DND-41 (cell line): ENCODE measurements around the gene R3HDM1.

Experiments used
- ATAC-seq: fragments of 200-7000 bp; cut with Tn5 transposase; 3 replicates; pipeline ENCODE4 v1.9.1; 2021; ENCODE audit warnings: low read depth; ENCODE audit not compliant: insufficient read depth
- DNase-seq: peaks from one replicate; pipeline ENCODE4 v3.0.0-alpha.2; 2020
- H2AFZ ChIP-seq: 2 replicates; pipeline ENCODE4 v1.6.0; 2012; ENCODE audit warnings: low read depth, low read length
- H3K27ac ChIP-seq: 2 replicates; pipeline ENCODE4 v1.5.1; 2012; ENCODE audit warnings: low read length, inconsistent platforms
- H3K27me3 ChIP-seq: fragments of 200-600 bp; sonication (generic); 2 replicates; pipeline ENCODE4 v1.6.0; 2012; ENCODE audit warnings: low read length, mild to moderate bottlenecking, inconsistent platforms; ENCODE audit not compliant: insufficient read depth, poor library complexity
- H3K36me3 ChIP-seq: 2 replicates; pipeline ENCODE4 v1.5.1; 2012; ENCODE audit warnings: low read length, inconsistent platforms; ENCODE audit not compliant: insufficient read depth
- H3K4me1 ChIP-seq: 2 replicates; pipeline ENCODE4 v1.5.1; 2012; ENCODE audit warnings: mild to moderate bottlenecking, low read length; ENCODE audit not compliant: insufficient read depth
- H3K4me2 ChIP-seq: 2 replicates; pipeline ENCODE4 v1.6.0; 2012; ENCODE audit warnings: mild to moderate bottlenecking, moderate library complexity, low read length, inconsistent platforms; ENCODE audit not compliant: insufficient read depth
- H3K4me3 ChIP-seq, 2 experiments: fragments of 200-600 bp in 1 of 2; shearing (Covaris generic) in 1 of 2; 2 replicates each; pipeline ENCODE4 v1.5.1; 2012 to 2016; ENCODE audit warnings: inconsistent platforms in 2 of 2, low read length in 2 of 2, mild to moderate bottlenecking in 2 of 2, low read depth in 1 of 2, moderate library complexity in 1 of 2
- H3K79me2 ChIP-seq: 2 replicates; pipeline ENCODE4 v1.6.0; 2012; ENCODE audit warnings: low read length, inconsistent platforms; ENCODE audit not compliant: insufficient read depth
- H3K9ac ChIP-seq: 2 replicates; pipeline ENCODE4 v1.6.0; 2012; ENCODE audit warnings: low read depth, mild to moderate bottlenecking, inconsistent platforms, low read length, moderate library complexity
- H3K9me3 ChIP-seq: 2 replicates; pipeline ENCODE4 v1.5.1; 2012; ENCODE audit warnings: low read length, moderate library complexity, mild to moderate bottlenecking, inconsistent platforms; ENCODE audit not compliant: insufficient read depth, severe bottlenecking
- H4K20me1 ChIP-seq: 2 replicates; pipeline ENCODE4 v1.6.0; 2012; ENCODE audit warnings: low read length; ENCODE audit not compliant: insufficient read depth
- EZH2 ChIP-seq: IDR thresholded peaks from 3 replicates; pipeline ENCODE4 v1.6.1; 2012; ENCODE audit warnings: borderline replicate concordance, low read depth, mild to moderate bottlenecking, moderate library complexity, low read length, inconsistent platforms; ENCODE audit not compliant: severe bottlenecking
- TF ChIP-seq, protein P1 (sequence below): IDR thresholded peaks from 2 replicates; pipeline ENCODE4 v1.5.1; 2012; ENCODE audit warnings: borderline replicate concordance, low read length, moderate library complexity, mild to moderate bottlenecking; ENCODE audit not compliant: poor library complexity, severe bottlenecking; ENCODE audit errors: extremely low read depth

R3HDM1 gene

DNA sequence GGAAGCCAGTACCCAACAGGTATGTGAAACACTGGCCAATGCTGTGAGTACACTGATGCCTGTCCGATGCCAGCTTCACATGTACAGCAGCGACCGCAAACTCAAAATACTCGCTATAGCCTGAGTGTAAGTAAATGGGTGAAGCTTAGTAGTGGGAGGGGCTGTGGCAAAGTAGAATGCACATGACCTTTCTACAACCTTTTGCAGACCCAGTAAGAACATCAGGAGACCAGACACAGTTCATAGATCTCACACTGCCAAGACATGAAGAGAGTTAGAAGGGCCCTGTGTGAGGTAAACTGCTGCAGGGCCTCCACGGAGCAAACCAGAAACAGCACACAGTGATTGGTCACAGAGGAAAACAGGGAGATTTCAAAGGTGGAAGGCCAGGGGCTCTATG, 201.3 kb downstream of the R3HDM1 start:
- Histone ChIP-seq H3K4me1 (no peaks in the 10 kb centered on the region), H3K36me3 (no peaks in the 10 kb centered on the region), H3K79me2 (no peaks in the 10 kb centered on the region), H2AFZ (no peak overlapping the region), H3K9me3 (no peaks in the 10 kb centered on the region), H3K27ac (no peak overlapping the region), H3K4me3 (no peak overlapping the region), H4K20me1 (no peaks in the 10 kb centered on the region), H3K9ac (no peak overlapping the region), H3K27me3 (no peaks in the 10 kb centered on the region), H3K4me2 (no peak overlapping the region)
- DNase-seq (no peak), ATAC-seq (0 out of 3 replicates have a peak, but pooled peaks have one; percentile 8)
- TF ChIP-seq, protein P1, sequence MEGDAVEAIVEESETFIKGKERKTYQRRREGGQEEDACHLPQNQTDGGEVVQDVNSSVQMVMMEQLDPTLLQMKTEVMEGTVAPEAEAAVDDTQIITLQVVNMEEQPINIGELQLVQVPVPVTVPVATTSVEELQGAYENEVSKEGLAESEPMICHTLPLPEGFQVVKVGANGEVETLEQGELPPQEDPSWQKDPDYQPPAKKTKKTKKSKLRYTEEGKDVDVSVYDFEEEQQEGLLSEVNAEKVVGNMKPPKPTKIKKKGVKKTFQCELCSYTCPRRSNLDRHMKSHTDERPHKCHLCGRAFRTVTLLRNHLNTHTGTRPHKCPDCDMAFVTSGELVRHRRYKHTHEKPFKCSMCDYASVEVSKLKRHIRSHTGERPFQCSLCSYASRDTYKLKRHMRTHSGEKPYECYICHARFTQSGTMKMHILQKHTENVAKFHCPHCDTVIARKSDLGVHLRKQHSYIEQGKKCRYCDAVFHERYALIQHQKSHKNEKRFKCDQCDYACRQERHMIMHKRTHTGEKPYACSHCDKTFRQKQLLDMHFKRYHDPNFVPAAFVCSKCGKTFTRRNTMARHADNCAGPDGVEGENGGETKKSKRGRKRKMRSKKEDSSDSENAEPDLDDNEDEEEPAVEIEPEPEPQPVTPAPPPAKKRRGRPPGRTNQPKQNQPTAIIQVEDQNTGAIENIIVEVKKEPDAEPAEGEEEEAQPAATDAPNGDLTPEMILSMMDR: no peak
- TF ChIP-seq EZH2: no peak

DNA sequence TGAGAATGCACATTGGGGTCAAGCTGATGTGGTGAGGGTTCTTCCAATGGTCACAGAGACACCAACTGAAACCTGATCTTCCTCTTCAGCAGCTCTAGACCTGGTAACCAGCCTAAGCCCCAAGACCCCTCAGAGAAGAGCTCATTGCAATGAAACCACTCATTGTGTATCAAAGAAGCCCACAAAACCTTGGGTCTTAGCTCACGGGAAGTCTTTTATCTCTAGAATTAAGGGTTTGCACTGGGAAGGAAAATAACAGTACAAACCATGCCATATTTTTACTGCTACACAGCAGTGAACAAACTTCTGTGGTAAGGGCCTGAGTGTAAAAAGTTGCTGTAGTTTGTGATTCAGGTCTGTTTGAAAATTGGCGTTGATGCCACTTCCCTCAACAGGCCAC, 201.8 kb downstream of the R3HDM1 start:
- Histone ChIP-seq H3K27me3 (no peaks in the 10 kb centered on the region), H3K27ac (no peak overlapping the region), H3K4me3 (no peak overlapping the region), H3K9me3 (no peaks in the 10 kb centered on the region), H3K4me1 (no peaks in the 10 kb centered on the region), H3K4me2 (no peak overlapping the region), H3K79me2 (no peaks in the 10 kb centered on the region), H3K9ac (no peak overlapping the region), H2AFZ (no peak overlapping the region), H4K20me1 (no peaks in the 10 kb centered on the region), H3K36me3 (no peaks in the 10 kb centered on the region)
- DNase-seq (no peak), ATAC-seq (0 out of 3 replicates have a peak, but pooled peaks have one; percentile 33)
- TF ChIP-seq EZH2: no peak
- TF ChIP-seq, protein P1: no peak

DNA sequence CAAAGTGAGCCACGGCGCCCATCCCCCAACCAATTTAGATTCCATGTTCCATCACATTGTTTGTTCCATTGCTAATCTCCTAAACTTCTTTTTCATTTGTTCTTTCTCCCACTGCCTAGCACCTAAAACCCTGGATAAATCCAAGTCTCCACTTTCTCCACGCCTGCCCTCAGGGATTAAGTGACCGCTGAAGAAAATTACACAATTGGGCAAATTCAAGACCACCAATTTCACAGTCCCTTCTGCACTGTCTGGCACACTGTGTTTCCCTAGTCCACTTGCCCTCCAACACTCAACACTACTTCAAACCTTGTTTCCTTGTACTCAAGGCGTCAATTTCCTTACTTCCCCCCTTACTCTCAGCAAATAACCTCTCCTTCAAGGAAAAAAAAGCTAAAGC, 205.3 kb downstream of the R3HDM1 start:
- Histone ChIP-seq H2AFZ (no peak overlapping the region), H3K4me3 (no peak overlapping the region), H3K4me1 (peaks cover 4% of the 10 kb centered on the region), H4K20me1 (no peaks in the 10 kb centered on the region), H3K9ac (no peak overlapping the region), H3K27ac (no peak overlapping the region), H3K36me3 (no peaks in the 10 kb centered on the region), H3K9me3 (no peaks in the 10 kb centered on the region), H3K79me2 (peaks cover 1% of the 10 kb centered on the region; the same call in 1 of the 2 replicates), H3K4me2 (no peak overlapping the region), H3K27me3 (no peaks in the 10 kb centered on the region)
- TF ChIP-seq, protein P1: no peak
- no peak for TF ChIP-seq EZH2
- DNase-seq (no peak), ATAC-seq (no peak)

DNA sequence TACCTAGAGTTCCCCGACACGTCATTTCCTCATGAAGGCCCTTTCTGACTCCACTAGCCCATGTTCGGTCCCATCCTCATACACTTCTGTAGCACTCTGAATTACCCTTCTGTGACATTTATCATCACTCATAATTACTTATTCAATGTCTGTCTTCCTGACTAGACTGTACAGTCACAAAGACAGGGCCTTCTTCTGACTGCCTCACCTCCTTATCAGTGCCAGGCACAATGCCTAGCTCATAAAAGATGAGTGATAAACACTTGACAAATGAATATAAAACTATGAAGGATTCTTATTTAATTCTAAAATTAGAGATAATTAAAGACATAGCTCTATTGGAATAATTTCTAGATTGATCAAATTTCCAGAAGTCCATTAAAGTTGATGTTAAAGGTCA, 208.9 kb downstream of the R3HDM1 start:
- H4K20me1 ChIP-seq: peaks cover 21% of the 10 kb centered on the region
- peaks cover 28% of the 10 kb centered on the region for H3K4me1 ChIP-seq
- DNase-seq (no peak), ATAC-seq (no peak)
- no peak overlapping the region for H2AFZ ChIP-seq
- H3K27ac ChIP-seq: no peak overlapping the region
- peaks cover 38% of the 10 kb centered on the region for H3K79me2 ChIP-seq
- H3K27me3 ChIP-seq: no peaks in the 10 kb centered on the region
- no peaks in the 10 kb centered on the region for H3K9me3 ChIP-seq
- no peak overlapping the region for H3K9ac ChIP-seq
- TF ChIP-seq, protein P1: no peak
- no peak for TF ChIP-seq EZH2
- H3K4me3 ChIP-seq: no peak overlapping the region
- H3K36me3 ChIP-seq: peaks cover 17% of the 10 kb centered on the region
- H3K4me2 ChIP-seq: no peak overlapping the region
